SK-N-SH treated with all-trans-retinoic acid at 6 μM for 48 hours (cell line): ENCODE measurements around the gene CRABP2.

Experiments
- ARNTL ChIP-seq: fragments of 450-650 bp; formaldehyde crosslinking; IDR thresholded peaks from 2 replicates; pipeline ENCODE4 v1.5.0; 2020; ENCODE audit warnings: low read depth, mild to moderate bottlenecking, moderate library complexity, borderline replicate concordance
- CSRNP3 ChIP-seq: fragments of 250-450 bp; sonication (Bioruptor Pico); IDR thresholded peaks from 2 replicates; pipeline ENCODE4 v1.5.1; 2021; ENCODE audit warnings: mild to moderate bottlenecking, moderate library complexity
- ISL1 ChIP-seq: fragments of 250-450 bp; sonication (Bioruptor Pico); IDR thresholded peaks from 2 replicates; pipeline ENCODE4 v2.1.2; 2022; ENCODE audit warnings: mild to moderate bottlenecking, moderate library complexity
- POU6F1 ChIP-seq: fragments of 250-450 bp; sonication (Bioruptor Pico); IDR thresholded peaks from 2 replicates; pipeline ENCODE4 v1.8.0; 2021; ENCODE audit warnings: low read depth, mild to moderate bottlenecking, moderate library complexity, borderline replicate concordance
- RARB ChIP-seq: fragments of 250-450 bp; sonication (Bioruptor Pico); IDR thresholded peaks from 2 replicates; pipeline ENCODE4 v1.8.0; 2021; ENCODE audit warnings: mild to moderate bottlenecking, moderate library complexity
- ZFP3 ChIP-seq: fragments of 250-450 bp; sonication (Bioruptor Pico); IDR thresholded peaks from 2 replicates; pipeline ENCODE4 v1.5.0; 2020; ENCODE audit warnings: mild to moderate bottlenecking, moderate library complexity
- ZNF565 ChIP-seq: fragments of 450-650 bp; formaldehyde crosslinking; conservative IDR thresholded peaks from 2 replicates; pipeline ENCODE4 v1.5.0; 2020; ENCODE audit warnings: low read depth, mild to moderate bottlenecking, moderate library complexity

- TF ChIP-seq ZNF565 (no peak), RARB (CRISPR knock-in tag) (no peak), ZFP3 (CRISPR knock-in tag) (no peak), ISL1 (CRISPR knock-in tag) (no peak), CSRNP3 (CRISPR knock-in tag) (no peak), ARNTL (CRISPR knock-in tag) (no peak), POU6F1 (CRISPR knock-in tag) (no peak)
Measured at GRCh38 chr1:156666862-156667609, 38.3 kb downstream of the CRABP2 start.
